ENCODE data around the gene DMRT3.

Gene DMRT3, protein sequence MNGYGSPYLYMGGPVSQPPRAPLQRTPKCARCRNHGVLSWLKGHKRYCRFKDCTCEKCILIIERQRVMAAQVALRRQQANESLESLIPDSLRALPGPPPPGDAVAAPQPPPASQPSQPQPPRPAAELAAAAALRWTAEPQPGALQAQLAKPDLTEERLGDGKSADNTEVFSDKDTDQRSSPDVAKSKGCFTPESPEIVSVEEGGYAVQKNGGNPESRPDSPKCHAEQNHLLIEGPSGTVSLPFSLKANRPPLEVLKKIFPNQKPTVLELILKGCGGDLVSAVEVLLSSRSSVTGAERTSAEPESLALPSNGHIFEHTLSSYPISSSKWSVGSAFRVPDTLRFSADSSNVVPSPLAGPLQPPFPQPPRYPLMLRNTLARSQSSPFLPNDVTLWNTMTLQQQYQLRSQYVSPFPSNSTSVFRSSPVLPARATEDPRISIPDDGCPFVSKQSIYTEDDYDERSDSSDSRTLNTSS

DNA sequence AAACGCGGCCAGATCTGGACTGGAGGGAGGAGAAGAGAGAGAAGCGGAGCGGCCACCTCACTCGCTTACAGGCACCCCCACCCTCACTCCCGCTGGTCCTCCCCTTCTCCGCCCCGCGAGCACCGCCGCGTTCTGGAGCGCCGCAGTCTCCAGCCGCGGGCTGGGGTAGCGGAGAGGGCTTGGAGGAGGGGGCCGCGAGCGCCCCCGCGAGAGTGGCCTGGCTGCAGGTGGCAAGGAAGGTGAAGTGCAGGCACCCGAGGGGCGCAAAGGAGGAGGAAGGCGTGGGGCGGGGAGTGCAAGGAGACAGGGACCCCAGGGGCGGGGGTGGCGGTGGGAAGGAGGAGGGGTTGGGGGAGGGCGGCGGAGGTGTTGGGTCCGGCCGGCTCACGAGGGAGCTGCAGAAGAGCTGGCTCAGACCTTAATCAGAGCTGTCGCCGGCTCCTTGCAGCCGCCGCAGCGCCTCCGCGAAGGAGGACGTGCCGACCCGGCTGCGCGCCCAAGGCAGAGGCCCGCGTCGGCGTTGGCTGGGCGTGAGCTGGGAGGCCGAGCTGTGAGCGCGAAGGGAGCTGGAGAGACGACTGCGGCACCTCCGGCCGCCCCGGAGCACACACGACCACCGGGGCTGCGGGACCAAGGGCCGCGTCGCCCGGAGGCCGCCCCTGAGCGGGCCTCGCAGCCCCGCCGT lies at the start of gene DMRT3:
TSS of gene DMRT3 (plus strand) at position 398 of the 685 bp plus-strand sequence. CDS start 347 bp downstream, outside the sequence.
- Histone ChIP-seq H3K27ac (ENCODE audit: low read depth, low read length) (no peak within 1 kb of the TSS), H3K36me3 (ENCODE audit: control insufficient read depth in 1 of 2, insufficient read depth in 2 of 2, low read length in 2 of 2) (no peaks in the 10 kb centered on the region), H3K9ac (ENCODE audit: low read depth in 1 of 2, low read length in 2 of 2) (no peak within 1 kb of the TSS), H3K9me3 (ENCODE audit: control insufficient read depth in 1 of 2, low read length in 2 of 2) (no peaks in the 10 kb centered on the region), H3K4me1 (ENCODE audit: control insufficient read depth in 1 of 2, insufficient read depth in 2 of 2, low read length in 2 of 2) (peaks cover 9 to 11% of the 10 kb centered on the region in 2 donors), H3K27me3 (ENCODE audit: control insufficient read depth in 1 of 2, insufficient read depth in 2 of 2, low read length in 2 of 2) (peaks cover 84 to 88% of the 10 kb centered on the region in 2 donors), H3K4me3 (ENCODE audit: low read depth in 1 of 2, low read length in 2 of 2) (no peak within 1 kb of the TSS)

DNA sequence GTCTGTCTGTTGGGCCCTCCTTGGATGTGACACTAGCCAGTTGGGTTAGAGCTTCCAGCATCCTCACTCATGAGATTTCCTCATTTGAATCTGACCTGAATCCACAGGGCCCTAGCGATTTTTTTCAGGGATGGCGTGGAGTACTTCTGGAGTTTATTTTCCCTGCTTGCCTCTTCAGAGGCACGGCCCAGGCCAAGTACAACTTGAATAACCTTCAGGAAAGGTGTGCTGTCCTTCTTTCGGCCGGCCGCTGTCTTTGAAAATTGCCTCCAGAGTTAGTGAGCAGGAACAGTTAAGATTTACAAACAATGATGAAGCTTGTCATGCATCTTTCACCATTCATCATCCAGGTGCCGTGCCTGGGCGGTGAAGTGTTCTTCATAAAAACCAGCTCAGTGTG lies 49.5 kb upstream of the DMRT3 start:
- no peaks in the 10 kb centered on the region for H3K36me3 ChIP-seq (ENCODE audit: control insufficient read depth in 1 of 2, insufficient read depth in 2 of 2, low read length in 2 of 2)
- H3K9ac ChIP-seq (ENCODE audit: low read depth in 1 of 2, low read length in 2 of 2) = no peak overlapping the region
- H3K9me3 ChIP-seq (ENCODE audit: control insufficient read depth in 1 of 2, low read length in 2 of 2) = no peaks in the 10 kb centered on the region
- H3K4me3 ChIP-seq (ENCODE audit: low read depth in 1 of 2, low read length in 2 of 2) = no peak overlapping the region
- H3K27ac ChIP-seq (ENCODE audit: low read depth, low read length) = no peak overlapping the region
- H3K4me1 ChIP-seq (ENCODE audit: control insufficient read depth in 1 of 2, insufficient read depth in 2 of 2, low read length in 2 of 2) = no peaks in the 10 kb centered on the region
- peaks cover 0 to 4% of the 10 kb centered on the region in 2 donors for H3K27me3 ChIP-seq (ENCODE audit: control insufficient read depth in 1 of 2, insufficient read depth in 2 of 2, low read length in 2 of 2)

DNA sequence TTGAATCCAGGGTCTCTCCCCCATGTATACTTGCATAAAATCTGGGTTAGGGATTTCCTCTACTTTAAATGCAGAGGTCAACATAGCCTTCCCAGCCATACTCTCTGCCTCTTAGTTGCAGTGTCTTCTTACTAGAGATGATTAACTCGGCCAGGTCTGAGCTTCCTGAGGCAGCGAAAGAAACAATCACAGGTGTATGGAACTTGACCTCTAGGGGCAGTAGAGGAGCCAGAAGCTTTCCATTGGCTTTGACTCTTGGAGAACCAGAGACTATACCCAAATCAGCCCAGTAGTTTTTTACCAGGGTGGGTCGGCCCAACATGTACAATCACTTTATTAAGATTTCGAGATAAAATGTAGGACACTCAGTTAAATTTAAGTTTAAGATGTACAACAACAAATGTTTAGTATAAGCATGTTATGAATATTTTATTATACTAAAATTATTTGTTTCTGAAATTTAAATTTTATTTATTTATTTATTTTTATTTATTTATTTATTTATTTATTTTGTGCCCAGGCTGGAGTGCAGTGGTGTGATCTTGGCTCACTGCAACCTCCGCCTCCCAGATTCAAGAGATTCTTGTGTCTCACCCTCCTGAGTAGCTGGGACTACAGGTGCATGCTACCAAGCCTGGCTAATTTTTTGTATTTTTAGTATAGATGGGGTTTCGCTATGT lies 48.0 kb upstream of the DMRT3 start:
- H3K9me3 ChIP-seq (ENCODE audit: control insufficient read depth in 1 of 2, low read length in 2 of 2) = no peaks in the 10 kb centered on the region
- H3K4me3 ChIP-seq (ENCODE audit: low read depth in 1 of 2, low read length in 2 of 2) = no peak overlapping the region
- H3K9ac ChIP-seq (ENCODE audit: low read depth in 1 of 2, low read length in 2 of 2) = no peak overlapping the region
- H3K36me3 ChIP-seq (ENCODE audit: control insufficient read depth in 1 of 2, insufficient read depth in 2 of 2, low read length in 2 of 2) = no peaks in the 10 kb centered on the region
- H3K27ac ChIP-seq (ENCODE audit: low read depth, low read length) = no peak overlapping the region
- H3K4me1 ChIP-seq (ENCODE audit: control insufficient read depth in 1 of 2, insufficient read depth in 2 of 2, low read length in 2 of 2) = no peaks in the 10 kb centered on the region
- peaks cover 4 to 5% of the 10 kb centered on the region in 2 donors for H3K27me3 ChIP-seq (ENCODE audit: control insufficient read depth in 1 of 2, insufficient read depth in 2 of 2, low read length in 2 of 2)

- H3K9ac ChIP-seq (ENCODE audit: low read depth in 1 of 2, low read length in 2 of 2) = no peak overlapping the region
- no peak overlapping the region for H3K27ac ChIP-seq (ENCODE audit: low read depth, low read length)
- no peaks in the 10 kb centered on the region for H3K4me1 ChIP-seq (ENCODE audit: control insufficient read depth in 1 of 2, insufficient read depth in 2 of 2, low read length in 2 of 2)
- no peaks in the 10 kb centered on the region for H3K9me3 ChIP-seq (ENCODE audit: control insufficient read depth in 1 of 2, low read length in 2 of 2)
- H3K4me3 ChIP-seq (ENCODE audit: low read depth in 1 of 2, low read length in 2 of 2) = no peak overlapping the region
- no peaks in the 10 kb centered on the region for H3K36me3 ChIP-seq (ENCODE audit: control insufficient read depth in 1 of 2, insufficient read depth in 2 of 2, low read length in 2 of 2)
- peaks cover 4 to 9% of the 10 kb centered on the region in 2 donors for H3K27me3 ChIP-seq (ENCODE audit: control insufficient read depth in 1 of 2, insufficient read depth in 2 of 2, low read length in 2 of 2)
Observed at GRCh38 chr9:929719-930118, 46.7 kb upstream of the DMRT3 start.

DNA sequence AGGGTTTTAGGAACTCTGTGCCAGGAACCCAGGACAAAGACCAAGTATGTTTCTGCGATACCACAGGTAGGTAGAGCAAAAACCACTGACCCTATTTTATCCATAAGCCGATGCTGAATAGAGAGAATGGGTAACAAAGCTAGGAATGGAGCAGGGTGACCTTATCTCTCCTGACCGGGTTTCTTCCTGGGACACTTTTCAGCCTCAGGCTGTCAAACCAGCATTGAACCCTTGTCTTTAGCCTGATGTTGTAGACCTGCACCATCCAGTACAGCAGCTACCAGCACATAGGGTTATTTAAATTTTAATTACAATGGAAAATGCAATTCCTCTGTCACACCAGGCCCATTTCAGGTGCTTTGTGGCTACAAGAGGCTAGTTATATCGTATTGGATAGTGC lies 43.1 kb upstream of the DMRT3 start:
- Histone ChIP-seq H3K4me3 (ENCODE audit: low read depth in 1 of 2, low read length in 2 of 2) (no peak overlapping the region), H3K36me3 (ENCODE audit: control insufficient read depth in 1 of 2, insufficient read depth in 2 of 2, low read length in 2 of 2) (no peaks in the 10 kb centered on the region), H3K4me1 (ENCODE audit: control insufficient read depth in 1 of 2, insufficient read depth in 2 of 2, low read length in 2 of 2) (no peaks in the 10 kb centered on the region), H3K9me3 (ENCODE audit: control insufficient read depth in 1 of 2, low read length in 2 of 2) (peaks cover 0 to 2% of the 10 kb centered on the region in 2 donors), H3K27me3 (ENCODE audit: control insufficient read depth in 1 of 2, insufficient read depth in 2 of 2, low read length in 2 of 2) (peaks cover 4 to 12% of the 10 kb centered on the region in 2 donors), H3K9ac (ENCODE audit: low read depth in 1 of 2, low read length in 2 of 2) (no peak overlapping the region), H3K27ac (ENCODE audit: low read depth, low read length) (no peak overlapping the region)

GRCh38 chr9:935348-935965 lies 41.0 kb upstream of the DMRT3 start:
- Histone ChIP-seq H3K36me3 (ENCODE audit: control insufficient read depth in 1 of 2, insufficient read depth in 2 of 2, low read length in 2 of 2) (no peaks in the 10 kb centered on the region), H3K9ac (ENCODE audit: low read depth in 1 of 2, low read length in 2 of 2) (no peak overlapping the region), H3K4me3 (ENCODE audit: low read depth in 1 of 2, low read length in 2 of 2) (no peak overlapping the region), H3K9me3 (ENCODE audit: control insufficient read depth in 1 of 2, low read length in 2 of 2) (peaks cover 2 to 5% of the 10 kb centered on the region in 2 donors), H3K27me3 (ENCODE audit: control insufficient read depth in 1 of 2, insufficient read depth in 2 of 2, low read length in 2 of 2) (peaks cover 4 to 15% of the 10 kb centered on the region in 2 donors), H3K4me1 (ENCODE audit: control insufficient read depth in 1 of 2, insufficient read depth in 2 of 2, low read length in 2 of 2) (no peaks in the 10 kb centered on the region), H3K27ac (ENCODE audit: low read depth, low read length) (no peak overlapping the region)

DNA sequence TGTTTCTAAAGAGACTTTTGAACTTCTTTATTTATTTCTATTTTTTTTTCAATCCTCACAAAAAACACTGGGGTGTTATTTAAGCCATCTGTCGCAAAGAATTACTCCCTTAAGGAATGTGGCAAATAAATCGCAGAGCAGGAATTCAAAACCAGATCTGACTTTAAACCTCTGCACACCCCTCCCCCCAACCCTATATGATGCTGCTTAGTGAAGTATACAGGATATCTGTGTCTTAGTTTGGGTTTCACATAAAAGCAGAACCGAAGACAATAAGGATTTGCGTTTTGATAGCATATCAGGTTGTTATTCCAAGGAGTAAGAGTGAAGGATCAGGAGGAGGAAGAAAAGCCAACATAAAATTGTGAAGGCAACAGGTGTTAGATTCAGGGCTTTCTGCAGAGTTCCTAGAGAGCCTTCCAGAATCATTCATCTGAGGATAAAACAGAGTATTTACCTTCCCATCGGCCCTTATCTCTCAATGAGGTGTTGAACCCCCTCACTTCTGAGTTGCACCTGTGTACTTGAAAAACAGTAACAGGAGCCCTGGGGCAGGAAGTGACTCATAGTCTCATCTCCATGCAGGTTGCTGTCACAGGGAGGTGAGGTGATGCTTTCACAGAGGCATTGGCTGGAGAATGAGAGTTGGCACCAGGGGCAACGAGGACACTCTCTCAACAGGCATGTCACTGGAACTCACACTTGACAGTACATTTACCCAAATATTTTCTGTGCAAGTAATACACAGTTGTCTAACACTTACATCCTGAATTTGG lies 33.5 kb upstream of the DMRT3 start:
- H3K27ac ChIP-seq (ENCODE audit: low read depth, low read length) = no peak overlapping the region
- no peak overlapping the region for H3K9ac ChIP-seq (ENCODE audit: low read depth in 1 of 2, low read length in 2 of 2)
- peaks cover 0 to 5% of the 10 kb centered on the region in 2 donors for H3K9me3 ChIP-seq (ENCODE audit: control insufficient read depth in 1 of 2, low read length in 2 of 2)
- H3K4me1 ChIP-seq (ENCODE audit: control insufficient read depth in 1 of 2, insufficient read depth in 2 of 2, low read length in 2 of 2) = no peaks in the 10 kb centered on the region
- peaks cover 7 to 8% of the 10 kb centered on the region in 2 donors for H3K27me3 ChIP-seq (ENCODE audit: control insufficient read depth in 1 of 2, insufficient read depth in 2 of 2, low read length in 2 of 2)
- no peak overlapping the region for H3K4me3 ChIP-seq (ENCODE audit: low read depth in 1 of 2, low read length in 2 of 2)
- H3K36me3 ChIP-seq (ENCODE audit: control insufficient read depth in 1 of 2, insufficient read depth in 2 of 2, low read length in 2 of 2) = no peaks in the 10 kb centered on the region

DNA sequence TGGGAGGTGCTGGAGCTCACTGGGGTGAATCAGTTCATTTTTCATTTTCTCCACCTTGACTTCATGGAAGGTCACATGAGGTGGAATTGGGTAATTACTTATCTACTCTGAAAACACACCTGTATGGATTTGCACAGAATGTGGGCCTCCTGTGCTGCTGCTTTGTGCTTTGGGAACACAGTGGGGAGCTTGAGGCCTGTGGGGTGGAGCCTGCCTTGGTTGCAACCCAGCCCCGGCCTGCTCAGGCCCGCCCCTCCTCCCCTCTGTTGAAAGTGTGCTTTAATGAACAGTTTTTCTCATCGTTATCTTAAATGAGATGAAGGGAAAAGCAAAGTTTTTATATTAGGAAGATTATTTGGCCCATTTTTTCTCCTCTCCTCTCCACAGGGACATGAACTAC lies 28.5 kb upstream of the DMRT3 start:
- no peaks in the 10 kb centered on the region for H3K4me1 ChIP-seq (ENCODE audit: control insufficient read depth in 1 of 2, insufficient read depth in 2 of 2, low read length in 2 of 2)
- no peak overlapping the region for H3K4me3 ChIP-seq (ENCODE audit: low read depth in 1 of 2, low read length in 2 of 2)
- no peak overlapping the region for H3K27ac ChIP-seq (ENCODE audit: low read depth, low read length)
- H3K9ac ChIP-seq (ENCODE audit: low read depth in 1 of 2, low read length in 2 of 2) = no peak overlapping the region
- no peaks in the 10 kb centered on the region for H3K9me3 ChIP-seq (ENCODE audit: control insufficient read depth in 1 of 2, low read length in 2 of 2)
- H3K27me3 ChIP-seq (ENCODE audit: control insufficient read depth in 1 of 2, insufficient read depth in 2 of 2, low read length in 2 of 2) = peaks cover 9 to 29% of the 10 kb centered on the region in 2 donors
- no peaks in the 10 kb centered on the region for H3K36me3 ChIP-seq (ENCODE audit: control insufficient read depth in 1 of 2, insufficient read depth in 2 of 2, low read length in 2 of 2)

GRCh38 chr9:948497-948896 lies 28.0 kb upstream of the DMRT3 start:
- Histone ChIP-seq H3K27ac (ENCODE audit: low read depth, low read length) (no peak overlapping the region), H3K36me3 (ENCODE audit: control insufficient read depth in 1 of 2, insufficient read depth in 2 of 2, low read length in 2 of 2) (no peaks in the 10 kb centered on the region), H3K27me3 (ENCODE audit: control insufficient read depth in 1 of 2, insufficient read depth in 2 of 2, low read length in 2 of 2) (peaks cover 11 to 29% of the 10 kb centered on the region in 2 donors), H3K4me1 (ENCODE audit: control insufficient read depth in 1 of 2, insufficient read depth in 2 of 2, low read length in 2 of 2) (no peaks in the 10 kb centered on the region), H3K4me3 (ENCODE audit: low read depth in 1 of 2, low read length in 2 of 2) (no peak overlapping the region), H3K9ac (ENCODE audit: low read depth in 1 of 2, low read length in 2 of 2) (no peak overlapping the region), H3K9me3 (ENCODE audit: control insufficient read depth in 1 of 2, low read length in 2 of 2) (no peaks in the 10 kb centered on the region)
